ENCODE data around the gene ACTR8. TPM values are rescaled to one million over a fixed set of nuclear protein-coding genes. Genes with fewer than 3 reads are reported as not detected.

The ACTR8 gene
- total RNA-seq, 1 experiment from 2014 or later, result 29.9 TPM

- ChIA-PET POLR2A (no interaction called here), CTCF (no interaction called here)
- TF ChIP-seq AFF4 (CRISPR knock-in tag; IDR thresholded peaks at IDR 0.05; ENCODE audit: borderline replicate concordance) (no peak), ZNF396 (CRISPR knock-in tag; IDR thresholded peaks at IDR 0.05; ENCODE audit: borderline replicate concordance) (no peak), CTCF (IDR thresholded peaks at IDR 0.05) (no peak), ZNF281 (CRISPR knock-in tag; IDR thresholded peaks at IDR 0.05) (no peak), TCF7 (CRISPR knock-in tag; IDR thresholded peaks at IDR 0.05; ENCODE audit: low read depth) (no peak), NFE2L1 (CRISPR knock-in tag; IDR thresholded peaks at IDR 0.05) (no peak), ERG (CRISPR knock-in tag; IDR thresholded peaks at IDR 0.05) (no peak), NR1H2 (CRISPR knock-in tag; IDR thresholded peaks at IDR 0.05) (no peak), JAZF1 (CRISPR knock-in tag; IDR thresholded peaks at IDR 0.05) (no peak), TEAD4 (CRISPR knock-in tag; IDR thresholded peaks at IDR 0.05) (no peak), NFYB (CRISPR knock-in tag; conservative IDR thresholded peaks at IDR 0.05; ENCODE audit: low read depth) (no peak), ARID4B (CRISPR knock-in tag; IDR thresholded peaks at IDR 0.05; ENCODE audit: borderline replicate concordance) (no peak)
- no peaks in the 10 kb centered on the region for H3K27me3 Mint-ChIP-seq (ENCODE audit: low read depth)
- no peaks in the 10 kb centered on the region; the same call in 1 of the 2 replicates for H3K36me3 Mint-ChIP-seq
- H3K4me1 Mint-ChIP-seq, result peaks cover 5% of the 10 kb centered on the region
- no peak for ATAC-seq
- no peak for DNase-seq (ENCODE audit: low spot score)
- no peak overlapping the region for H3K4me3 Mint-ChIP-seq
- H3K27ac Mint-ChIP-seq, result no peak overlapping the region
- no peaks in the 10 kb centered on the region for H3K9me3 Mint-ChIP-seq
These were observed 62.6 kb downstream of the ACTR8 start for GRCh38 chr3:53819163-53819868.

Data from WTC11 (cell line).